ENCODE measurements around the gene NEUROG1. TPM values are rescaled to one million over a fixed set of nuclear protein-coding genes. Genes with fewer than 3 reads are reported as not detected.

Gene NEUROG1
- total and polyA plus RNA-seq, 2 of the 13 experiments (the other 11 are each of a cell fraction or from before 2014, with no cell fraction given): not detected

- Histone ChIP-seq H3K4me1 (ENCODE audit: insufficient read depth, low read length) (no peaks in the 10 kb centered on the region), H2AFZ (ENCODE audit: low read length) (no peak overlapping the region), H3K9me3 (ENCODE audit: low read length) (no peaks in the 10 kb centered on the region), H3K36me3 (replicated peaks in 1 of 2; ENCODE audit: control insufficient read depth in 1 of 2, insufficient read depth in 2 of 2, low read length in 2 of 2) (no peaks in the 10 kb centered on the region), H3K27me3 (ENCODE audit: control insufficient read depth in 1 of 2, insufficient read depth in 2 of 2, low read length in 2 of 2) (peaks cover 4 to 49% of the 10 kb centered on the region in 2 experiments; a peak in 3 of 5 replicates), H3K4me3 (replicated peaks in 1 of 3; ENCODE audit: insufficient read depth in 1 of 3, low read depth in 2 of 3, low read length in 3 of 3) (no peak overlapping the region), H3K4me2 (ENCODE audit: low read depth, low read length) (no peak overlapping the region), H3K79me2 (ENCODE audit: insufficient read depth, low read length) (no peaks in the 10 kb centered on the region), H3K9ac (ENCODE audit: insufficient read depth, low read depth, low read length) (no peak overlapping the region), H4K20me1 (ENCODE audit: insufficient read depth, low read length) (no peaks in the 10 kb centered on the region), H3K27ac (ENCODE audit: extremely low read length, insufficient read depth, low read length) (no peak overlapping the region)
- BruUV-seq (replicated peaks): no TSS peak
- TF ChIP-seq ARNTL (CRISPR knock-in tag; IDR thresholded peaks at IDR 0.05) (no peak), ZNF274 (CRISPR knock-in tag; IDR thresholded peaks at IDR 0.05) (no peak), ZNF382 (CRISPR knock-in tag; IDR thresholded peaks at IDR 0.05; ENCODE audit: borderline replicate concordance) (no peak), ZNF138 (CRISPR knock-in tag; IDR thresholded peaks at IDR 0.05; ENCODE audit: low read depth) (no peak), MEF2D (CRISPR knock-in tag; IDR thresholded peaks at IDR 0.05) (no peak), ZNF646 (CRISPR knock-in tag; IDR thresholded peaks at IDR 0.05) (no peak), ZNF687 (CRISPR knock-in tag; IDR thresholded peaks at IDR 0.05) (no peak), MYNN (CRISPR knock-in tag; IDR thresholded peaks at IDR 0.05; ENCODE audit: low read depth) (no peak), POLR2A (IDR thresholded peaks at IDR 0.05; ENCODE audit: insufficient read depth in 1 of 2, low read depth in 2 of 2, low read length in 2 of 2) (no peak), MED8 (CRISPR knock-in tag; IDR thresholded peaks at IDR 0.05; ENCODE audit: insufficient replicate concordance) (no peak), XBP1 (CRISPR knock-in tag; IDR thresholded peaks at IDR 0.05) (no peak)
- POLR2A ChIA-PET: no interaction called here
- ATAC-seq (no peak), DNase-seq (ENCODE audit: low spot score) (no peak), FAIRE-seq (no peak)
- CTCF ChIA-PET (ENCODE audit: low intra/inter-chr PET ratio, low total read pairs): no interaction called here
- WGBS (ENCODE audit: low lambda C conversion rate): 31% methylated on average over 3 of the region's 3 CpGs
- intact Hi-C loops (cut with micrococcal nuclease; ENCODE audit: unreplicated experiment) (no loop called here), in situ Hi-C loops (cut with HindIII; ENCODE audit: extremely low pct_ligation_motif_present, low pct_unique_long_range_greater_than_20kb) (no loop called here)
Observed at GRCh38 chr5:135533794-135534193, 2.0 kb downstream of the NEUROG1 start.
